ENCODE results near the gene FOXP1. TPM values are rescaled to one million over a fixed set of nuclear protein-coding genes. Genes with fewer than 3 reads are reported as not detected.

The FOXP1 gene
- polyA plus RNA-seq, 3 donors: 32.9 to 35.0 (median 33.3) TPM

DNA sequence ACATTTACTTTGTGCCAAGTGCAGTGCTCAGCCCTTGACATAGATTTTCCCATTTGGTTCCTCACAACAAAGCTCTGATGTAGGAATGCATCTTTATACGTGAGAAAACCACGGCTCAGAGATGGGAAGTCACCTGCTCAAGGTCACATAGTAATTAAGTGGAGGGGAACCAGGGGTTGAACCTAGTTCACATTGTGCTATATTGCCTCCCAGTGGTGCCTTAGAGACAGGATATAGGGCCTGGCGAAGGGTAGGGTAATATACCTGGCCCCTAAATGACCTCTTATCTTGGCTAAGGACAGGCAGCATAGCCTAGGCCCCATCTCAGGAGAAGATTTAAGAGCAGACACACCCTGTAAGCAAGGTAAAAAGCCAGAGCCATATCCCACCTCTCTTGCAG lies 71.5 kb downstream of the FOXP1 start:
- DNase-seq (ENCODE audit: low read depth in 3 of 3, low spot score in 2 of 3): no peak

DNA sequence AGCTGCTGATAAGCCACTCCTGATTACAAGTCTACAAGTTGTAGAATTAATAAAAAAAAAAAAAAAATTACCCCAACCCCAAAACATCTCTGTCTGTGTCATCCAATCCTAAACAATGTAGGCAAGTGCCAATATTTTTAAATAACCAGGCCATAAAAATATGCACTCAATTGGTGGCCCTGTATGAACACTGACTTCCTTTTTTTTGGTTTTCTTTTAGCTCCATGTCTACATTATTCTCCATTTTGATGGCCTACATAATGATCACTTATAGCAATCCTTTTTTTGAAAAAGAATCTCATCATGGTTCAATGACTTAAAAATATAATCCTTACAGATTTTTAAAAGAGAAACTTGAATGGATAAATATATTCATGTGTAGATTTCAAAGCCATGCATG lies 72.1 kb downstream of the FOXP1 start:
- no peak for DNase-seq (ENCODE audit: low read depth in 3 of 3, low spot score in 2 of 3)

DNA sequence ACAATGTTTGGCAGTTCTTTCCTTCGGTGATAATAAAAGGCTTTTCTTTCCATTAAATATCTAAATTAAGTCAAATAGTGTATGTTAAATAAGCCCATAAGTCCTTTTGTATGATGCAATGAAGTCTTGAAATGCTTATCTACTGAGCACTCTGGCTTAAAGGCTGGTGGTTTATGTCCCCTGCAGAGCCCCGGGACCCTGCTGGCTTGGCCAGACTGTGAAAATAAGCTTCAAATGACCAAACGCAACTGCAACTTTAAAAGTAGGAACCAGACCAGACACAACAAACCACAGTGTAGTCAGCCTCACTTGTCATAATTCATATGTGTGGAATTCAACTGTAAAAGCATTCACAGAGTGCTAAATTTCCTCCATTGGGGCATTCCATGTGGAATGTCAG lies 72.5 kb downstream of the FOXP1 start:
- no peak for DNase-seq (ENCODE audit: low read depth in 3 of 3, low spot score in 2 of 3)

DNA sequence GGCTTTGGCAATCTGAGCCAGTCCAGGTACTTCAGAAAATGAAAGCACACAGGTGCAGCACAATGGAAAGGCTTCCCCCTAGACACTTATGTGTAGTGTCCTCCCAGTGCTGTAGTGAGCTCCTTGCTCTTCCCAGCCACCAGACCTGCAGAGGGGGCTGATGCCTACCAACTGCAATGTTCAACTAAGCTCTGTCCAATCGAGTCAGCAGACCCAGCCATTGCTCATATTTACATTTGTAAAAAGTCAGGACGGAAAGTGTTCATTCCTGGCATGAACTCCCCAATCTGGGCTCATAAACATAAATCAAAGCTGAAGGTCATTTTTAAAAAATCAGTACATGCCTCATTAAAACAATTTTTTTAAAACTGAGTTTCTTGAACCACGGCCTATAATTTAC lies 73.0 kb downstream of the FOXP1 start:
- DNase-seq (ENCODE audit: low read depth in 3 of 3, low spot score in 2 of 3): no peak

DNA sequence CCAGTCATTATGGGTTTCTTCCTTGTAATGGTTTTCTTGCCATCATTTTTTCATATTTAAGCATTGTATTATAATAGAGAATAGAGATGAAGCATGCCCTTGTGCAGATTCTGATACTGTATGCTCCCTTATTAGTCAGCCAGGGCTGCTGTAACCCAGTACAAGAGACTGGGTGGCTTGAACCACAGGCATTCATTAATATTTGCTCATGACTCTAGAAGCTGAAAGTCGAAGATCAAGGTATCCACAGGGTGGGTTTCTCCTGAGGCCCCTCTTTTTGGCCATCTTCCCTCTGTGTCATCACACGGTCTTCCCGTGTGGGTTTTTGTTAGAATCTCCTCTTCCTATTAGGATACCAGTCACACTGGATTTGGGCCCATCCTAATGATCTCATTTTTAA lies 74.5 kb downstream of the FOXP1 start:
- no peak for DNase-seq (ENCODE audit: low read depth in 3 of 3, low spot score in 2 of 3)

DNA sequence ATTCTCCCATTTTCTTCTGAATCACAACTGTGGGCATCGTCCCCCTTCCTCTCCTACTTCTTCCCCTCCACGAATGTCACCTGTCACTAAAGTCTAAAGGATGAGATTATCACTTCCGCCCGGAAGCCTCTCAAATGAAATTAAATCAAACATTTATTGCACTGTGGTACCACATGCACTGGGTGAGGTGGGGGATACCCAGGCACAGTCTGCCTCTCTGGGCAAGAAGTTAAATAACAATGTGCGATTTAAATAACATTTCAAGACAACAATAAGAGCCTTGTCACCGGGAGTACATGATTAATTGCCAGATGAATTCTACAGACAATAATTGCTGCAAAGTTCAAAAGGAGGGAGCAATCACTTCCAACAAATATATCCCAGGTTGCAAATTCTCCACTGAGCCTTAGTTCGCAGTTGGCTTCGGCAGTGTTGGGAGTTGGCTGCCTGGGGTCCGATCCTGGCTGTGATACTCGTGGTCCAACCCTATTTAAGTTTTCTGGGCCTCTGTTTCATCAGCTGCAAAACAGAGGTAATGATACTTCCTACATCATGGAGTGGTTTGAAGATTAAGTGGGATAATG lies 77.7 kb downstream of the FOXP1 start:
- no peak for DNase-seq (ENCODE audit: low read depth in 3 of 3, low spot score in 2 of 3)

DNA sequence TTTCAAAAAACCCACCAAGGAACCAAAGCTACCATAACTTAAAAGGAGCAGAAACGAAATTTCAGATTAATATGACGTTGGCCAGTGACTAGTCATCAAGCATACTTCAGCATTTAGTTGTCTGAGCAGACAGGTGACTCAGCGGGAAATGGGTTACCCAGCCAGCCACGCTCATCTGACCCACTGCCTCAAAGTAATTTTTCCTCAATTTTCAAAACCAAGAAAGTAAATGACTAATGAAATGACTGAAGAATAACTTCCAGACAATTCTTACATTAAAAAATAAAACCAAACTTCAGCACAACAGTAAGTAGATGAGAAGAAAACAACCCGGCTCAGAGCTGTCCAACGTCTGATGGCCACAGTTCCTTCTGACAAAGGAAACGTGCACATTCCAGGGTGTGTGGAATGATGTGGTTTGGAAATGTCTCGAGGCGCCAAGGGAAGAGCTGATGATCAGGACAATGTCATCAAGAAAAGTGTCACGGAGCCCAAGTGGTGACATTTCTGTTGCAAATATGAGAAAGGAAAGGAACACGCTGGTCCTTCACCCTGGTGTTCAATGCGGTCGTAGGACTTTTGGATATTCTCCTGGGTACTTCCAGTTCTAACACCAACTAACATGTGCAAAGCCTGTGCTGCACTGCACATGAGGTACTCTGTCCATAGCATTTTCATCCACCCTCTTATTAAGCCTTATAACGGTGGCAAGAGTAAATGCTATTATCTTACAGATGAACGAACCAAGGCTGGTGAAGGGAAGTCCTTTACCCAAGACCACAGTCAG lies 79.1 kb downstream of the FOXP1 start:
- DNase-seq (ENCODE audit: low read depth in 3 of 3, low spot score in 2 of 3): no peak

DNA sequence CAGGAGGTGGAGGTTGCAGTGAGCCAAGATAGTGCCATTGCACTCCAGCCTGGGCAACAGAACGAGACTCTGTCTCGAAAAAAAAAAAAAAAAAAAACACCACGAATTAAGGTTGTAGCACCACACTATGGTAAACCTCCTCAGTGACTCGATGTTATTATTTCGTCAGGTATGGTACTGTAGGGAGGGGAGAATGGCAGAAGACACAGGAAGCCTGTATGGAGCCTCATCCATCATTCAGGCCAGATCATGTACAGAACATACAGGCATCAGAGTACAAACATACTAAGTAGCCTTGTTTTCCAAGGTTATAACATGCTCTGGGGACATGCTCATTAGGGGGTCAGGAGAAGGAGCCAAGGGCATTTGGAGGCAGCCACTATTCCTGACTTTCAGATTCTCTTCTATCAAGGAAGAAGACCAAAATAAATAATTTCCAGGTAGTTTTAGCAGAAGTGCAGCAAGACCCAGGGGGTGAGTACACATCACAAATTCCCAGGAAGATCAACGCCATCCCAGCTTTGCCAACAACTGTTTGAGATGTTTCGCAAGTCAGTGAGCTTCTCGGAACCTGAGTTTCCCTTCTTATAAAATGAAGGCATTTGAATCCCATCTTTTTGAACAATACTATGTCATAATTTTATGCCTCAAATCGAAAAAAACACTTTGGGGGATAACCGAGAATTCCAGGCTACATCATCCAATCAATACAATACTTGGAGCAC lies 79.8 kb downstream of the FOXP1 start:
- no peak for DNase-seq (ENCODE audit: low read depth in 3 of 3, low spot score in 2 of 3)

DNA sequence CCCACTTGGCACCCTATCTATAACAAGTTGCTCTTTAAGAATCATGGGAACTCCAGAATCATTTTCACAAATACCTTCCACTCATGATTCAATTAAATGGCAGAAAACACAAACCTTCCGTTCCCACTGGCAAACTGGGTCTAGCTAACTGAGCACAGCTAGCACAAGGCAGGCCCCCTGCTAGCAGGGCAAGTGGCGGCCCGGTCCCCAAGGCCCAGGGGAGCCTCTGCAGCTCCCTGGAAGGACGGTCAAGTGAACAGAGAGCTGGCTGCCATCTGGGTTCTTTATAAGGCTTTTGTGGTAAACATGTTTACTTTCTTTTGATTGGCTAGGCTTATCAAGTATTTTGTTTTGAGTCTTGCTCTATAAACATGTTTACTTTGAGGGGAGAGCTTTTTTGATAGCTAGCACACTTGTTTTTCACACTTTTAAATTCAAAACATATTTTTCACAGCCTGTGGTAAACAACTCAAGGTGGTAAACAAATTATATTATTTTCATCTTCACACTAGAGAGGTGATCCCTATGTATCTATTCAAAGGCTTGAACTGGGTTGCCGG lies 81.4 kb downstream of the FOXP1 start:
- DNase-seq (ENCODE audit: low read depth in 3 of 3, low spot score in 2 of 3): no peak

DNA sequence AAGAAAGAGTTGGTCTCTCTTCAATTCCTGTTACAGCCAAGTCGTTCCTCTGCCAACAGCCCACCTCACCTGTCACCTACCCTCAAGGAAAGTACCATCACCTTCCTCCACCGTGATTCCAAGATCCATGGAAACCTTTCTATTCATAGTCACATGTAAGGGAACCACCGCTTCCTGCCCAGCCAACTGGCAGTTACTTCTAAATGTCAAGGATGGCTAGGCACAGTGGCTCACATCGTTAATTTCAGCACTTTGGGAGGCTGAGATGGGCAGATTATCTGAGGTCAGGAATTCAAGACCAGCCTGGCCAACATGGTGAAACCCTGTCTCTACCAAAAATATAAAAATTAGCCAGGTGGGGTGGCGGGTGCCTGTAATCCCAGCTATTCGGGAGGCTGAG lies 82.8 kb downstream of the FOXP1 start:
- no peak for DNase-seq (ENCODE audit: low read depth in 3 of 3, low spot score in 2 of 3)

DNA sequence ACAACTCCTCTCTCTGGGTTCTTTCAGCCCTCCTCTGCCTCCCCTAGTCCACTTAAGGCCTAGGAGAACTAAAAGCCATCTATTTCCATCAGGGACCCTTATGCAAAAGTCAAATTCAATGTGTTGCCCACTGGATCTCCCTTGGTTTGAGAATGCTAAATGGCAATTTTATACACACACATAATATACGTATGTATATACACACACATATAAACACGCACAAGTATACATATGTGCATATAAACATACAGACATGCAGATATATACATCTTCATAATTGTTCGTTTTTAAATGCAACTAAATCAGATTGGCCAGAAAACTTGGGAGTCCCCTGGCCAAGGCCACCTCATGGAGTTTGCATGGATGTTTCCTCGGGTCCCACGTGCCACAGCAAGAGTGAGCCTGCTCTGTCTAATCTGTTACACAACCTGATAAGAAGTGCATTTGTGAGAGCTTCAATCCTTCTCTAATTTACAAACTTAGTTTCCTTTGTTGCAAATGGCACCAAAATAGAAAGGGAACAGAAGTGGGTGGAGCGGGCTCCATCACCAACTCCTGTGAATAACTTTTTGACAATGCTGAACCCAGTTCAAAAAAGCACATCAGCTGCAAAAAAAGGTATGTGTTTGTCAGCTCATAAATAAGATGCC lies 84.2 kb downstream of the FOXP1 start:
- no peak for DNase-seq (ENCODE audit: low read depth in 3 of 3, low spot score in 2 of 3)

DNA sequence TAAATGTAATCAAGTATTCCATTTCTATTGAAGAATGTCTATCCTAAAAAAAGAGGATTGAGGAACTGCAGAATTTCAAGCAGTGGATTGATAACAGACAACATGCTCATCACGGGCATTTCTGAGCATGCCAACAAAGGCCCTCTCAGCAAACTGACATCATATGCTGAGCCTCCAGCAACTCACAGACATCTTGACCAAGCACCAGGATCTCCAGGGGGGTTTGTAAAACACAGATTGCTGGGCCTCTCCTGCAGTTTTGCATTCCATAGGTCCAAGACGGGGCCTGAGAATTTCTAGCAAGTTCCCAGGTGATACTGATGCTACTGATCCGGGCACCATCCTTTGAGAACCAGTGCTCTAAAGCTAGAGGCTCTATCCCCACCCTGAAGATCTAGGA lies 85.0 kb downstream of the FOXP1 start:
- no peak for DNase-seq (ENCODE audit: low read depth in 3 of 3, low spot score in 2 of 3)

DNA sequence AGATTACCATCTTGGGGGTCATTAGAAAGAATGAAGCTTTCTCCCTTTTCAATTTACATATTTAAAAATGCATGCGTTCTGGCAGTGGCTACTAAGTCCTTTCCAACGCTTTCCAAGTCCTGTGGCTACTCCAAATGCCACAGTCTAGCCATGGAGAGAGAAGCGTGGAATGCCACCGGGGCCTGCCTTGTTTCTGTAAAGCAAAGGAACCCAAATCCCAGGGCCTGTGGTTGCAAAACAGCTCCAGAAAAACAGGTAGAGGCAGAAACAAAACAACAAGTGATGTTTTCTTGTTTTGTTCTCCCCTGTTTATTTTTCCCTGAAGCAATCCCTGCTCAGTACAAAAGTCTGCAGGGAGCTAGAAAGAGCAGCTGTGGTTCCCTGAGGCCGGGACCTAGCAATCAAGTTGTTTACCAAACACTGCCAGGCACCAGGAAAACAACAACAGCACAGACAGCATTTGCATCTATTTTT lies 85.5 kb downstream of the FOXP1 start:
- no peak for DNase-seq (ENCODE audit: low read depth in 3 of 3, low spot score in 2 of 3)

DNA sequence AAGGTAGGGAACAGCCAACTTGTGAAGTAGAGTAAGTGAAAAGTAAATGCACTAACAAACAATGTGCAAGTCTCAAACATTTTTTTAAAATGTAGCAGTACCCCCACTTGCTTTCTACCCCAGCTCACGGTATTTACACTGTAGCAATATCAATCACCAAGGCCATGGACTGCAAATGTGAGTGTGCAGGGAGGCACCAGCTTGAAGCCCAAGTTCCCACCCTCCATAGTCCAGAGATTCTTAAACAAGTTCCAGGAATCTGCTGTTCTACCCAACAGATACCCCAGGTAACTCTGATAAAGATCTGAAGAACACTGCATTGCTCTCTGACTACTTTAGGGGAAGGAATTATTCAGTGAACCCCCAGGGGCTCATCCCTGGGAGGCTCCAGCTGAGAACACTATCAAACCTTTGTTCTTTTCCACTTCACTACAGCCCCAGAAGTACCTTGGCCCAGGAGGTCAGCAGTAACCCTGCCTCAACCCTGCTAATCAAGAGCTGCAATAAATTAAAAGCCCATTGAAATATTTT lies 86.1 kb downstream of the FOXP1 start:
- no peak for DNase-seq (ENCODE audit: low read depth in 3 of 3, low spot score in 2 of 3)

DNA sequence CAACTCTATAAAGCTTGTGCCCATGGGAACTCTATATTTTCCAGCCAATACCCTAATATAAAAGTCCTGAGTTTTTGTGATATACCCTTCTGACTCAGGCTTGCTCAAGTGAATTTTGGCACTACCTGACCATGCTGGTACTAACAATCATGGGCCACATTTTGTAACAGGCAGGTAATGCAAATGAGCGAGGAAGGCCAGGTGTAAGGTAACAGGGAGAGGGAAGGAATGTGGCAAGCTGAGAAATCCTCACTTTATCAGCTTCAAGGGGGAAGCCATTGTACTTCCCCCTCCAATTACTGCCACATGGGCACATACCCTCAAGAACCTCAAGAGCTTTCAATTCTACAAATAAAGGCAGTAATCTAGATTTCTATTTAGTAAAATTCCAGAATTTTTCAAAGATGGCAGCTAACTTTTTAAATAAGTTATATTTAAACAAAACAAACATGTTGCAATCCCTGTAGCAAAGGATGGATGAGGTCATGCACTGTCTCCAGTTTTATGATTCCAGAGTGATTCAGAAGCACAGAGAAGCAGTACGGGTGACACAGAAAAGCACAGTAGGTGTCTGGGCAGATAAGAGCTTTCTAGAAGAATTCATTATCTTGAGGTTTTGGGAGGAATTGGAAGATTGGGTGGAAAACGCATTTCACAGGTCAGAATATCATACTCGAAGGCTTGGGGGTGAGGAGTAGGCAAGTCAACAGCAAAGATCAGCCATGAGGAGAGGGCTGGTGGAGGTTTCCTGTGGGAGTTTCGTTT lies 87.6 kb downstream of the FOXP1 start:
- no peak for DNase-seq (ENCODE audit: low read depth in 3 of 3, low spot score in 2 of 3)

DNA sequence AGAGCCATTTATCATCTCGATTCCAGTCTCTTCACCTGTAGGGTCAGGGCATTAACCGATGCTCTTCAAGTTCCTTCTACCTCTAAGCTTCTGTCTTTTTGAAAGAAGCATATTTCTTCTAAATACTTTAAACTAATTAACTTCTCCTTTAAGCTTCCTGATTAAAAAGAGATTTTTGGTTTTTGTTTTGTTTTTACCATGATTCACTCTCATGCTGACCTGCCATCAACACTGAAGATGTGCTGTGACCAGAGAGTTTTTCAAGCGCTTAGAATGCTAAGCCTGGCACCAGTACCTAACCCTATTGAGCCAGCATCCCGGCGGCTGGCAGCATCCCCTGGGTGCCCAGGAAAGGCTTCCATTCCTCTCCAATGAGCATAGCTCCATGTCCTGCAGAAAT lies 89.3 kb downstream of the FOXP1 start:
- no peak for DNase-seq (ENCODE audit: low read depth in 3 of 3, low spot score in 2 of 3)

DNA sequence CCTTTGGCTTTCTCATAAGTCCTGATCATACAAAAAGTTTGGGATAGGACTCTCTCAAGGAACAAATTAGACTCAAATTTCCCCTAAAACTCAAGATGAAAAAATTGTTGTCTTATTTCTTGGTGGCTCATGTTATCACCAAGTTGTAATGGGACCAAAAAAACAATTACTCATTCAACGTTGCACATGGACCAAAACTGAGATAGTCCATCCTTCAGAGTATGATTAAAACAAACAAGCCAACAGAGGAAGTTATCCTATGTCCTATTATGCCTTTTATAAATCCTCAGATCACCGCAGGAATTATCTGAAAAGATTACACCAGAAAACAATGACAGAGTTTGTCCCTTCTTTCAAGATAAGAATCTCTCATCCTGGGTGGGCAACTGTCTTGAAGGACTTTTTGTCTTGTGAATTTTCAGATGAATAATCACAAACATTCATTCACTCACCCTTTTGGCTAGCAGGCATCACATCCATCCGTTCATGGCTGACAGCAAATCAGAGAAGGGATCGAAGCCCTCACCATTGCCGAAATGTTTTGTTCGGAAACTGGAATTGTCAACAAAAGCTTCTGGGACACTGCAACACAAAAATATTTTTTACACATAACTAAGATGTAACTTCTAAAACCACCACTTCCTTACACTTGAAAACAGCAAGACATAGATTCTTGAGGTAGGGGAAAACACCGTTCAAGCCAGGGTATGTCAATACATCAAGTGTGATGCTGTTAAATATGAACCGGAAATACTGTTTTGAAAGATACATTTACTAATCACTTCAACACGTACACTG lies 90.4 kb downstream of the FOXP1 start:
- no peak for DNase-seq (ENCODE audit: low read depth in 3 of 3, low spot score in 2 of 3)

DNA sequence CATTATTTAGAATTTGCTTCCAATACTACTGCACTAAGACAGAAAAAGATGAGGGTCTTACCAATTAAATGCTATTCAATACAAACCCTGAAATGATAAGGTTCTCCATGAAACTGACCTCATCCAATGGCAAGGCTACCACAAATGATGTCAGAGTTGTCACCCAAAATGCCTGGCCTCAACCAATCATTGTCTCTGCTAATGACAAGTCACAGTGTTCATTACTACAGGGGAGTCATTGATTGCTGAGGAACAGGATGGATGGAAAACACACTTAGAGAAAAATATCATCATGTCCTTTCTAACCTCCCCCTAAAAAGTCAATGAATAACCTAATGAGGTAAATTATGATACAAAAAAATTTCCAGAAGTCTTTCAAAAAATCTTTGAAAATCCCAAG lies 91.0 kb downstream of the FOXP1 start:
- no peak for DNase-seq (ENCODE audit: low read depth in 3 of 3, low spot score in 2 of 3)

DNA sequence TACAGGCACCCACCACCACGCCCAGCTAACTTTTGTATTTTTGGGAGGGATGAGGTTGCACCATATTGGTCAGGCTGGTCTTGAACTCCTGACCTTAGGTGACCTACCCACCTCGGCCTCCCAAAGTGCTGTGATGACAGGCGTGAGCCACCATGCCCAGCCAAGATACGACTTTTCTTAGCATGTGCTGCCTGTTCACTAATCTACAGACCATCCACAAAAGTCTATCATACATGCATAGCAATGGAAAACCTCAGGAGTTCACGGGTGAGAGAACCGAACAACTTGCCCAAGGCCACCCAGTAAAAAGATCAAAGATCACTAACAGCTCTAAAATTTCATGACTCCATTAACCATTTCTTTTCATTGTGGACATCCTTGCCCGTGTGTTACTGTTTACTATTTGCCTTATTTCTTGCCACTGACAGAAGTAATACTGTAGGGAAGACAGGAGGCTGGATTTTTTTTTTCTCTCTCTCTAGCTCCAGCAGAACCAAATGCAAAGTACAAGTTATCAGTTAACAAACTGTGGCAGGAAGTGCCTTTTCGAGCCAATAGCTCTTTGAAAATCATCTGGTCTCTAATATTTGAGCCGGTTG lies 92.3 kb downstream of the FOXP1 start:
- no peak for DNase-seq (ENCODE audit: low read depth in 3 of 3, low spot score in 2 of 3)

Data from right renal cortex interstitium (tissue), 3 donors.